Measurements from ENCODE around the gene IL1RL2.

DNA sequence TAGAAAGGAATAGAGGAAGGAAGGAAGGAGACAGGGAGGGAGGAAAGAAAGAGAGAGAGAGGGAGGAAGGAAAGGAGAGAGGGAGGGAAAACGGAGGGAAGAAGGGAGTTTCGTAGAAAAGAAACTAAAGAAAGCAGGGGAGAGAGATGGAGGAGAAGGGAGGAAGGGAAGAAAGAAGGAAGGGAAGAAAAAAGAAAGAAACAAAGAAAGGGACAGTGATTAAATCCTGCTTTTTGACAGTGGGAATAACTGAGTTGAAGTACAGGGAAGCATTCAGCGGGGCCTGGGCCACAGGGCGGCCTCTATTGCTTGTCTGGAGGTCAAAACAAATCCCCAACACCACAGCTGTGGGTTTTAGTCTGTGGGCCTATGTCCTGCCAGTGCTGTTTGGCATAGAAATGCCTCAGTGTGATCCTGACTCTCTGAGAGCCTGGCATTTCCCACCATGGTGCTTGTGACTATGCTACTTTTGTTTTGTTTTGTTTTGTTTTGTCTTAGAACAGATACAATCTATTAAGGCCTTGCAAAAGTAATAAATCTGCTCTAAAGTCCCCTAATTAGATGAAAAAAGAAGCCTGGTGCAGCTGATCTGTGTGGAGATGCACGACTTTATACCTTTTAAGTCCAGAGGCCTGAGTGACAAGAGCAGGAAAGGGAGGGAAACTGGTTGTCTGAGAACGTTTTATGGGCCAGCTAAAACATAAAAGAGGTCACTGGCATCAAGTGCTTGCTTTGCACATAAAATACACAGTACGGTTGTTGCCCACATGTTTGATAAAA lies 40.0 kb downstream of the IL1RL2 start:
- TF ChIP-seq, protein P1, sequence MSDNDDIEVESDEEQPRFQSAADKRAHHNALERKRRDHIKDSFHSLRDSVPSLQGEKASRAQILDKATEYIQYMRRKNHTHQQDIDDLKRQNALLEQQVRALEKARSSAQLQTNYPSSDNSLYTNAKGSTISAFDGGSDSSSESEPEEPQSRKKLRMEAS (IDR thresholded peaks at IDR 0.05) = no peak
- TF ChIP-seq, protein P2, sequence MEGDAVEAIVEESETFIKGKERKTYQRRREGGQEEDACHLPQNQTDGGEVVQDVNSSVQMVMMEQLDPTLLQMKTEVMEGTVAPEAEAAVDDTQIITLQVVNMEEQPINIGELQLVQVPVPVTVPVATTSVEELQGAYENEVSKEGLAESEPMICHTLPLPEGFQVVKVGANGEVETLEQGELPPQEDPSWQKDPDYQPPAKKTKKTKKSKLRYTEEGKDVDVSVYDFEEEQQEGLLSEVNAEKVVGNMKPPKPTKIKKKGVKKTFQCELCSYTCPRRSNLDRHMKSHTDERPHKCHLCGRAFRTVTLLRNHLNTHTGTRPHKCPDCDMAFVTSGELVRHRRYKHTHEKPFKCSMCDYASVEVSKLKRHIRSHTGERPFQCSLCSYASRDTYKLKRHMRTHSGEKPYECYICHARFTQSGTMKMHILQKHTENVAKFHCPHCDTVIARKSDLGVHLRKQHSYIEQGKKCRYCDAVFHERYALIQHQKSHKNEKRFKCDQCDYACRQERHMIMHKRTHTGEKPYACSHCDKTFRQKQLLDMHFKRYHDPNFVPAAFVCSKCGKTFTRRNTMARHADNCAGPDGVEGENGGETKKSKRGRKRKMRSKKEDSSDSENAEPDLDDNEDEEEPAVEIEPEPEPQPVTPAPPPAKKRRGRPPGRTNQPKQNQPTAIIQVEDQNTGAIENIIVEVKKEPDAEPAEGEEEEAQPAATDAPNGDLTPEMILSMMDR (IDR thresholded peaks at IDR 0.05; ENCODE audit: low read depth, low read length, missing input control) = no peak
